HG03064 (cell line): ENCODE data around the gene PGC.

Experiments
- ATAC-seq: cut with Tn5 transposase; IDR thresholded peaks from one replicate; pipeline ENCODE4 v1.9.1; 2021; ENCODE audit warnings: low read depth; ENCODE audit not compliant: unreplicated experiment

PGC gene

DNA sequence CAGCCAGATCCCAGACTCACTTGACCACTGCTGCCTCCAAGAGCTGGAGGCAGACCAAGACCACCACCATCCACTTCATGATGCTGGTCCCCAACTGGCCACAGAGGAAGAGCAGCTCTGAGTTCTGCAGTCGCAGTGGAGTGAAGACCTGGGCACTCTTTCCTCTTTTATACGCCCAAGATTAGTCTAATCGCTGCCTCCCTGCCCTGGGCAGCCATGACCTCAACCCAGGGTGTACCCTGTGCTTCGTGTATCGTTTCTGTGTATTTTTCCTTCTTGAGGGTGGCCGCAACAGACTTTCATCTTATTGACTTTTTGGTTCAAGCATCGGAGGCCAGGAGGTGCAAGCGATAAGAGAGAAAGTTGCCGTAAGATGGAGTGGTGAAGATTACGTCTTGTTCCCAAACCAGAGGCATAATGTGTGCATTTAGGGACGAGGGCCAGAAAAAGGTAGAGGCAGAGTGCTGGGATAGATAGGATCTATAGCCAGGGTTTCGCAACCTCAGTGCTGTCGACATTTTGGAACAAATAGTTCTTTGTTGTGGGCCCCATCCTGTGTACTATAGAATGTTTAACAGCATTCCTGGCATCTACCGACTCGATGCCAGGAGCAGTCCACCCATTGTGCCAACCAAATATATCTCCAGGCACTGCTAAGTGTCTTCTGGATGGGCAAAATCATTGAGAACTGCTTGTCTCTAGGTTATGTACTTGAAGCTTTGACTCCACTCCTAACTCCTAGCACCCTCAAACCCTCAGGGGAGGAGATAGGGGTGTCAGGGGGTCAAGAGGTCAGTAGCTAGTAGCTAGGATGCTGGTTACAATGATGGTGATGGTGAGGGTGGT lies at the start of gene PGC:
Gene PGC (minus strand): TSS at position 142 of the 846 bp plus-strand sequence. CDS start 63 bp downstream, at position 79.
- no peak for ATAC-seq

DNA sequence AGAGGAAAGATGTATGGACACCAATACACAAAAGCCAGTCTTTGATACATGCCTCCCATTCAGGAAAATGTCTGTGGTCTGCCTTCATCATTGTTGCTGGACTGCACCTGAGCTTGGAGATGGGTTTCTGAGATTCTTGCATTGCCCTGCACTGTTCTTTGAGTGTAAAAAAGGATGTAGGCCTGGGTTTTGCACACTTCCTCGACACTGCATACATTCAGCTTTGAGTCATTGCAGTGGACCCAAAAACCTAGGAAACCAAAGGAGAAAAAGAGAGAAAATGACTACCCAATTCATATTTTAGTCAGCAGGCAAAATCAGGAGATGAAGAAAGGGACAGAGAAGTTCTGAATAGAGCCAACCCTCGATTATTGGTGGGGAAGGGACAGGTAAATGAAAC lies 49.3 kb upstream of the PGC start:
- ATAC-seq = no peak

DNA sequence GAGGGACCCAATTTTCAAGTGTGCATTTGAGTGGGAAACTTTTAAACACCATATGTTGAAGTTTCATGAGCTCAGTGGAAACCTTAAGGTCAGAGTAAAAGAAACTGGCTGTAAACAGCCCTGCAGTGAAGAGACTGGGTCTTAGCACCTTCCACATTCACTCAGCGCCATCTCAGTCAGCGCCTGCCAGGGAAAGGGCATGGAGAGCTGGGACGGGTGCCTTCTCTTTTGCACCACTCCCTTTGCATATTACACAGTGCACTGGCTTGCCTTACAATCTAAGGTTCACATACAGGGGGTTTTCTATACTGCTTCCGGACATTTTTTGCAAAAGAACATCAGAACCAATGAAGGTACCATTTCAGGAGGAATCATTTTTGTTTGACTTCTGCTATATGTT lies 44.8 kb upstream of the PGC start:
- no peak for ATAC-seq

DNA sequence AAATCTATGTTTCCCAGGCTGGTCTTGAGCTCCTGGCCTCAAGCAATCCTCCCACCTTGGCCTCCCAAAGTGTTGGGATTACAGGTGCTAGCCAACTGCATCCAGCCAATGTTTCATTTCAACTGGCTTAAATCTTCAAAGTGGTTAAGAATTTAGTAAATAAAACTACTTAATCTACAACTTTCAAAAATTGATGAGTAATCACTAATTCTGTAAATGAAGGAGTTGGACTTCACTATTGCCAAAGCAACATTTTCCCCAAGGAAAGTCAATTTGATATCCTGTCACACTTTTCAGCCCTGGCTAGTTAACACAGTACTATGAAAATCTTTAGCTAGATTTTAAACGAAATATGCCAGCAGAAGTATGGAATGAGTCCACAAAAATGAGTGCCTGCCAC lies 44.1 kb upstream of the PGC start:
- ATAC-seq = no peak

DNA sequence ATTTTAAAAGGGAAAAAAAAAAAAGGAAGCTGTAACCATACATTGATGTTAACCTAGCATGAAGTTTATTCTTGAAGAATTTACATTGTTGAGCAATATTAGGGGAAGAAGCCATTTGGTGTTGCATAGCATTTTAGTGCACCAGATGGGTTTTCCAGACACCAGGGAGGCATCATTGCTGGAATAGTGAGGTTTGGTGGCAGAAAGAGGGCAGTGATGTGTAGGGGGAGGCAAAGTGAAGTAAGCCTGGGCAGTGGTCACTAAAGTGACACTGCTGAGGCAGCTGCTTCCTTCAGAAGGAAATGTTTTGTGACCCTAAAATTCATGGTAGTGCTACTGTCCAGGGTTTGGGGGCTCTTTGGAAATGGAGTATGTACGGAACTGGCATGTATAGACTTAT lies 42.8 kb upstream of the PGC start:
- ATAC-seq = no peak

DNA sequence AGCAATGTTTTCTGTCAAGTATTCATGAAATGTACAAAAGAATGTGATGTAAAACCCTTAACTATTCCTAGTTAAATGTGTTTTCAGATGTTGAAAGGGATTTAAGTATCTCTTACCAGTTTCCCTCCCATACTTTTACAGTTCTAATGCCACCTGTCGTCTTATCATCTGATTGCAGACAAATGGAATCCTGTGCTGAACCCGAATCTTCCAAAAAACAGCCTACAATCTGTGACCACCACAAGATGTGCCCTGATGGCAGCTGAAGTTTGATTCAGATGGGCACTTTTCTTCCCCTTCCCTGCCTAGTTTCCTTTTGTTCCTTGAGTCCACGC lies 42.2 kb upstream of the PGC start:
- ATAC-seq = no peak

DNA sequence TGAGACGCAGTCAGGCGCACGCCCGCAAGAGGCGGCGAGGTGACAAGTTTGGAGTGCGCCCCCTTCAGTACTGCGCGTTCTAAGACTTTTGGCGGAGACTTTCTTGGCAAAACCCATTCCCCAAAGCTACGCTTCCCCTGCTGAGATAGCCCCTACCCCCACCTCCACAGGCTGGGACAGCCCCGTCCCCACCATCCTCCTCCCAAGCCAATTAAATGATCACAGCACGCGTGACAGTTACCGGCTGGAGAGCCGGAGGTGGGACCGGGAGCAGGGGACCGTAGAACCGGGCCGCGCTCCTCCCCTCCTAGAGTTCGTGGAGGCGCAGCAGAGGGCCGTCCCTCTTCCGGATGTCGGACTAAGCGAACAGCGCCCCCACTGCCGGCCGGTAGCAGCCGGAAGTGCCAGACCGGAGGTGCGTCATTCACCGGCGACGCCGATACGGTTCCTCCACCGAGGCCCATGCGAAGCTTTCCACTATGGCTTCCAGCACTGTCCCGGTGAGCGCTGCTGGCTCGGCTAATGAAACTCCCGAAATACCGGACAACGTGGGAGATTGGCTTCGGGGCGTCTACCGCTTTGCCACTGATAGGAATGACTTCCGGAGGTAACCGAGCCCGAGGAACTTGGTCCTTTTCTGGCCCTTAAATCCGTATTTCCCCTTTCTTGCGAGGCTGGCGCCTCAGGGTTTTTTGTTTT lies 40.2 kb upstream of the PGC start, which contains the start of gene TOMM6:
Gene TOMM6 (plus strand): TSS at position 476 of the 699 bp plus-strand sequence. CDS start 4 bp downstream, at position 480.
- peak; percentile 68 for ATAC-seq

DNA sequence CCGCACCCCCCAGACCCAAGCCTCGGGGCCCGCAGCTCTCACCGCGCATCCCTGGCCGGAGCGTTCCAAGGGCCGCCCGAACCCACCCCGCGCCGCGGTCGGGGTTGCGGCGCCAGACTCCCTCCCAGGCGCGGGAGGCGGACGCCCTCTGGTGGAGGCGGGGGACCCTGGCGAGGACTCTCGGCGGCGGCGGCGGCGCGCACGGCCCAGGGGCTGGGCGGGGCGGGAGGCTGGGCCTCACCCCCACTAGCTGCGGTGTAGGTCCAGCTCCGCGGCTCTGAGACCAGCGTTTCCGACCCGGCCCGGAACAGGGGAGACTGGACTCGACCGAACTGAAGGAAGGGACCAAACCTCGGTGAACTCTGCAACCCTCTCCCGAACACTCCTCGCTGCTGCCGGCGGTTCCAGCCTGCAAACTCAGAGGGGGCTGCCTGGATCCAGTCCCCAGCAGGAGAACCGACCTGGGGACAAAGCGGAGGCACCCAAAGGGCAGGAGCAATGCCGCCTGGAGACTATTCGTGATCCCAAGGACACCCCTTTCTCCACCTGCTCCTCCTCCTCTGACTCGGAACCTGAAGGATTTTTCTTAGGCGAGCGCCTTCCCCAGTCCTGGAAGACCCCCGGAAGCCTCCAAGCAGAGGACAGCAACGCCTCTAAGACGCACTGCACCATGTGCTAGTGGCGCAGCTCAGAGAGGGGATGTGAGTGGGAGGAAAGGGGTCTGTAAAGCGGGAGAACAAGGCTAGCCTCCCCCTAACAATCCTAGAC lies 39.4 kb upstream of the PGC start:
- no peak for ATAC-seq

DNA sequence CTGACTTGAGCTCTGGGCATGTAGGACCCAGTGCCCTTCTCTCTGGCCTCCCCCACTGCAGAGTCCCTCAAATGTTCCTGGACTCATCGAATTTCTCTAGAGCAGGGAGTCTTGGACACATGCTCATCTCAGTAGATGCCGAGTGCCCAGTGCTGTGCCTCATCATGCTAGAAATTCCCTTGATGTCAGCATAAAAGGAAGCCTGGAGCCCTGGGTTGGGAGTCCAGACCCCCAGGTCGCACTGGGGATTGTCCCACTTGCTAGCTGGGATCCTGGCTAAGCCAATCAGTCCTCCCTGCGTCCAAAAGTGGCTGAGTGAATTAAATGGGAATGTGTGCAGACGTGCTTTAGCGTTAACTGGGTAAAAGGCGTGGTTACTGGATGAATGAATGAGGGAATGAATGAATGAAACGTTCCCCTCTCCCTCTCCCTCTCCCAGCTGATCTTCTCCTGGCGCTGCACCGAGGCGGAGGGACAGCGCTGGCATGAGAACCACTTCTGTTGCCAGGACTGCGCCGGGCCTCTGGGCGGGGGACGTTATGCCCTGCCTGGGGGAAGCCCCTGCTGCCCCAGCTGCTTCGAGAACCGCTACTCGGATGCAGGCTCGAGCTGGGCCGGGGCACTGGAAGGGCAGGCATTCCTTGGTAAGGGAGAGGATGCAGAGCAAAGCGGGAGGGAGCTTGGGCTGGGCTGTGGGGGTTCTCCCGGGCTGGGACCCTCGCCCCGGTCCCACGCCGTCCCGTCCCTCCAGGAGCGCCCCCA lies 38.7 kb upstream of the PGC start:
- ATAC-seq = no peak

DNA sequence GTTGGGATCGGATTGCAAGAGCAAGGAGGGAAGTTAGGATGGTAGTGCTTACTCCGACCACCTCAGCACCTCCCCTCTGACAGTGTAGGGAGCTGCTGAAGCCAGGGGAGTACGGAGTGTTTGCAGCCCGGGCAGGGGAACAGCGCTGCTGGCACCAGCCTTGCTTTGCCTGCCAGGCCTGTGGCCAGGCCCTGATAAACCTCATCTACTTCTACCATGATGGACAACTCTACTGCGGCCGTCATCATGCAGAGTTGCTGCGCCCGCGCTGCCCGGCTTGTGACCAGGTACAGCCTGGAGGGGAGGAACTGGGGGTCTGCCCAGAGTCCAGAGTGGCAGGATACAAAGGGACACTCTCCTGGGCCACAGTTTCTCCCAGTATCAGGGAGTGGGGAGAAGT lies 38.1 kb upstream of the PGC start:
- no peak for ATAC-seq

DNA sequence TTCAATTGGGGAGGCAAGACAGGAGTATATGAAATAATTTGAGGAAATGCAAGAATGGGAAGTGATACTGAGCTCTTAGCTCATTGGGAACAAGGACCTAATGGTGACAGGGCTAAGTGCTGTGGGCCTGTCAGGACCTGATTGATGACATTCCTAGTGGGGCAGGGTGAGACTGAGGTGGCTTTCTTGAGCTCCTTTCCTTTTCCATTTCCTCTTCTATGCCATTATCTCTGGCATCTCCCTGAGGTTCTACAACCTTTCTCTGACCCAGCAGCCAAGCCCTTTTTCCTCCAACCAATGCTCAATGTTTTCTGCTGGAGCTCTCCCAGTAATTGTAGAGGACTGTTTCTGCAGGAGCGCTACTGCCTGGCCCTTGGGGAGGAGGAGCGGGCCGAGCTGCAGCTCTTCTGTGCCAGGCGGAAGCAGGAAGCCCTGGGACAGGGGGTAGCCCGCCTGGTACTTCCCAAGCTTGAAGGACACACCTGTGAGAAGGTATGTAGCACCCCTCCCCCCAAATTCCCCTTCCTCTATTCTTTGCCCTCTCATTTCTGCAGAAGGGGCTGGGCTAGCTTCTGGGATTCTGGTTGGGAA lies 37.5 kb upstream of the PGC start:
- ATAC-seq = no peak

DNA sequence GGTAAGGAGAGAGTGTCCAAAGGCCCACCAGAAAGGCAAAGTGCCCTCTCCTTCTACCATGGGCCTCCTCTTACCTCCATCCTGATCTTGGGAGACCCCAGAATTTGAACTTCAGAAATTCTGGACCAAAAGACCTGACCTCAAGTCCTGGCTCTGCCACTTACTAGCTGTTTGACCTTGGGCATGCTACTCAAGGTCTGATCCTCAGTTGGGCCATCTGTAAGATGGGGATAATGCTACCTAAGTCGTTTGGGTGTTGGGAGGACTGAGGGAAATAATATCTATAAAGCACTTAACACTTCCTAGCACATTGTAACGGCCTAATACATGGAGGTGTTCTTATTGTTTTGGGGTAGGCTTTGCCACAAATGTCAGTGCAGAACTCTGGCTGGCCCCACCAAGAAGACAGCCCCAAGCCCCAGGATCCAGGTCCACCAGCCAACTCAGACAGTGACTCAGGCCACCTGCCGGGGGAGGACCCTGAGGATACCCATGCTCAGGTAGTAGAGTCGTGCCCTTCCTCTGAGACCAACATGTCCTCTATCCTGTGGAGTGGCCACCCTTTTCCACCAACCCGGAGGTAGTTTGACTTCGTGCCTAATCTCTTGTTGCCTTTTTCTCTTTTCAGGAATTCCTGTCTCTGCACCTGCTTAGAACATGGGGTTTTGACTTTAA lies 36.0 kb upstream of the PGC start:
- no peak for ATAC-seq

DNA sequence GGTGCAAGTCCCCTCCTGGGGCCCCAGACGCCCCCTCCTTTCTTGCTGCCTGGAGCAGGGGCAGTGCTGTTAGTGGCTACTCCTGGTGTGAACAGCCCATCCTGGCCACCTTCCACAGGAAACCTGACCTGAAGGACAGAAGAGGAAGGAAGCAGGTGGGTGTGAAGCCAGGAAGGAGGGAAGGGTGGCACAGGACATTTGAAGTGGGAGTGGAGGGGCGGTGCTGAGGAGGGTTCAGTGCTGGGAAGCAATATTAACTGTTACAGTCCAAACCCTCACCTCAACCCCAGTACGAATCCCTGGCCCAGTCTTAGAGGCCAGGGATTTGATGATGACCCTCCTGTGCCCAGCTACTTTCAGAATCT lies 34.2 kb upstream of the PGC start:
- ATAC-seq = no peak

DNA sequence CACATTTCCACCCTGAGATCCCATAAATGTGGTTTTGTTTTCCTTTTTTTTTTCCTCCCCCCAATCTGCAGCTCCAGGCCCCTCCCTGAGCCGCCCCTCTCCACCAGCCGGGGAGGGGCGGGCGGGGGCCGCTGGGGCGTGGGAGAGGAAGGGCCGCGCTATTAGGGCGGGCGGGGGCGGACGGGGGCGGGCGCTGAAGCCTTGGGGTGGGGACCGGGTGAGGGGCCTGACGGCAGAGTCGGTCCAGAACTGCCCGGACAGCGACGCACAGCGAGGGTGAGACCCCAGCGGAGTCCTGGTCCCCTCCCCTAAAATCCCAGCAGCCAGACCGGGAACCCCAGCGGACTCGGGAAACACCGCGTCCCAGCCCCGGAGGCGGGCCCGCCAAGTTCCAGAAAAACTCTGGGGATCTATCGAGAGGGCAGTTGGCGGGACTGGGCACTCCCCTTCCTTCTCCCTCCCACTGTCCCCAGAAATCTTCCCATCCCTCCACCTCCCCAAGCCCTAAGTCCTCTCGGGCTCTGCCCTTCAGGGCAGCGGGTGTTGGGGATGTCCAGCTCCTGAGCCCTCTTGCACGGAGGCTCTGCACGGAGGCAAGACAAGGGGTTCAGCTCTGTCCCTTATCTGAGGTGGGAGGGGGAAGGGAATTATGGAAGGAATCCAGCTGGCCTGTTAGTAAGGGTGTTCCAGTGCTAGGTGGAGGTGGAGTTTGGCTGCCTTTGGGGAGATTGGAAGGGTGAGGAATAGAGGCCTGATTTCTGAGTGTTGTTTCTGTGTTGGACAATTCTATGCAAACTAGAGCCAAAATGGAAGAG lies 33.6 kb upstream of the PGC start, which contains the start of gene PRICKLE4:
Gene PRICKLE4 (plus strand): TSS at position 232 of the 815 bp plus-strand sequence. CDS start 2,692 bp downstream, outside the sequence.
- no peak for ATAC-seq

DNA sequence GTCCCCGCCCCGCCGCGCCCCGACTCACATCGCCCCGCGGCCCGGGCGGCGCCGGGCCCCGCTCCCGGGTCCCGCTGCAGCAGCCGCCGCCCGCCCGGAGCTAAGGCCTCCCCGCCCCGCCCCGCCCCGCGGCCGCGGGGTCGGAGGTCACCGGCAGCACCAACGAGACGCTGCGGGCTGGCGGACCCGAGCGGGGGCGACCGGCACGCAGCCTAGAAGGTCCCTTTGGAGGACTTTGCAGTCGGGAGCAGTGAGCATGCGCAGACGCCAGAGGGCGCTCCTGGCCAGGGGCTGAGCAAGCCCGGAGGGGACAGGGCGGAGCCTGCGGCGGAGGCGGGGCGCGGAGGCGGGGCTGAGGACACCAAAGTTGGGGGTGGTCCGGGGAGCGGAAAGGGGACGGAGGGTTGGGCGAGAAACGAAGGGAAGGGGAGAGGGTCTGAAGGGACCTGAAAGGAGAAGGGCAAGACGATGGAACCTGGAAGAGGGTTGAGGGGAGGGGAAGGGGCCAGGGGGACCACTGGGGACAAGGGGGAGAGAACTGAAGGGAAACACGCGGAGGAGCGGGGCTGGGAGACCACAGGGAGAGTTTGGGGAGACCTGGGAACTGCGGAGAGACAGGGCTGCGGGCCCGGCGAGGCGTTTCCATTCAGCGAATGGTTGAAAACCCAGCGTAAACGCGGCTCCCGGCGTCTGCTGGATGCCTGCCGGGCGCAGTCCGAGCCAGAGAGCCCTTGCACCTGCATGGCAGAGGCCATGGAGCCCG lies 32.8 kb upstream of the PGC start, which contains the start of gene FRS3:
Gene FRS3 (minus strand): TSS at position 113 of the 763 bp plus-strand sequence. CDS start 2,913 bp downstream, outside the sequence.
- peak; percentile 95 for ATAC-seq

DNA sequence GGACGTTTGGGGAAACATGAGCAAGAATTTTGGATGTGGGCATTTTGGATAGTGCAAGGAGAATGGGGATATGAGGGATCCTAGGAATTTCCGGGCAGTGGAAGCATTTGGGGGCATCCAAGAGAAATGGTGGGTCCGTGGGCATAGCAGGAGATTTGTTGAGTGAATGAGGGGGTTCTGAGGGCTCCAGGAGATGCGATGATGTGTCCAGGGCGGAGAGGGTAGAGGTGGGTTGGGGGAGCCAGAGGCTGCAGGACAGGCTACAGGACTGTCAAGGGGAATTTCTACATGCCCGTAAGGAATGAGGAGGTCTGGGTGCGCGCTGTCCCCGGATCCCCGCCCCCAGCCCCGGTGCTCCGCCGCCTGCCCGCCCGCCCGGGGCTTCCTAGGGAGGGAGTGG lies 32.1 kb upstream of the PGC start:
- no peak for ATAC-seq

DNA sequence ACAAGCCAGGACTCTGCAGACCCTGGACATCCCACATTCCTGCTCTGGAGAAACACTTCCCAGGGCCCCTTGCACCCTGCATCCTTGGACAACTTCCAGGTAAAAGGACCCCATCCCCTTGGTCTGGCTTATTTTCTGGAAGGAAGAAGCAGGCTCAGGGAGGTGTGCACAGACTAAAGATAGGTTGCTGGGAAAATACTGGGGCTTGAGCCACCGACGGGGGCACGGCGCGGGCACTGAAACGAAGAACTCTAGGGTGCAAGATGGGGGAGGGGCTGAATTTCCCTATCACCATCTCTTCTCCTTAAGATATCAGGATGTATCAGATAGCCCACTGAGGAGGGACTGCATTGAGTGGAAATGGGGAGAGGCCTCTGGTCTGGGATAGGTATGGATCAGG lies 31.7 kb upstream of the PGC start:
- no peak for ATAC-seq
